ENCODE results near the gene ANKFY1.

- TF ChIP-seq CTCF (IDR thresholded peaks at IDR 0.05; ENCODE audit: low read depth, low read length, poor library complexity, severe bottlenecking) (no peak), EZH2phosphoT487 (IDR thresholded peaks at IDR 0.05; ENCODE audit: borderline replicate concordance, low read length) (no peak)
Observed at GRCh38 chr17:4166419-4166818, 97.4 kb downstream of the ANKFY1 start.

Data from DOHH2 (cell line).